Uterus (tissue), 4 donors: ENCODE data around the gene ASB1. TPM values are rescaled to one million over a fixed set of nuclear protein-coding genes. Genes with fewer than 3 reads are reported as not detected.

ENCODE experiments used
- DNase-seq, 2 donors: peaks; one replicate each; pipeline ENCODE4 v3.0.0-alpha.2; 2019 to 2020
- H3K27ac ChIP-seq, 2 donors: fragments of 200-600 bp; sonication (generic); 1 replicate in 1 of 2; 2 replicates in 1 of 2; pipeline ENCODE4 v1.5.1; 2016 to 2018
- H3K27me3 ChIP-seq, 2 donors: fragments of 200-600 bp; sonication (generic); one replicate each; pipeline ENCODE4 v1.5.1; 2018 to 2019; ENCODE audit warnings: control low read depth in 1 of 2
- H3K36me3 ChIP-seq, 2 donors: fragments of 200-600 bp; sonication (generic); one replicate each; pipeline ENCODE4 v1.5.1; 2019; ENCODE audit warnings: control low read depth in 1 of 2
- H3K4me1 ChIP-seq, 2 donors: fragments of 200-600 bp; sonication (generic); one replicate each; pipeline ENCODE4 v1.5.1; 2018 to 2019; ENCODE audit warnings: control low read depth in 1 of 2
- H3K4me3 ChIP-seq, 2 donors: fragments of 200-600 bp; sonication (generic); 1 replicate in 1 of 2; 2 replicates in 1 of 2; pipeline ENCODE4 v1.5.1; 2018 to 2019; ENCODE audit warnings: mild to moderate bottlenecking in 1 of 2
- H3K9me3 ChIP-seq, 2 donors: fragments of 200-600 bp; sonication (generic); one replicate each; pipeline ENCODE4 v1.5.1; 2019; ENCODE audit warnings: control low read depth in 1 of 2
- POLR2A ChIP-seq, 2 donors: fragments of 450-650 bp; IDR thresholded peaks; one replicate each; pipeline ENCODE4 v1.6.1; 2016; ENCODE audit warnings: antibody characterized with exemption in 2 of 2, mild to moderate bottlenecking in 1 of 2, moderate library complexity in 1 of 2
- intact Hi-C: fragments of 100-400 bp; cut with DNase I; formaldehyde crosslinking; loops from one replicate; pipeline ENCODE4 v1.15.1; 2023; ENCODE audit warnings: low total_unique reads
- total RNA-seq, 4 donors: library from RNA; depleted of rRNA in 3 of 4; stranded (reverse); fragments of >200 nt in 3 of 4; gene quantifications; one replicate each; pipeline versions ENCODE4 v1.1.0 to v1.2.4, GENCODE V29; 2014 to 2023
- TF ChIP-seq, protein P1 (sequence below), 4 experiments: fragments of 200-600 bp in 2 of 4; fragments of 450-650 bp in 2 of 4; sonication (generic) in 2 of 4; IDR thresholded peaks; one replicate each; pipeline ENCODE4 v1.5.1; 2016 to 2019; ENCODE audit warnings: antibody characterized with exemption in 4 of 4, mild to moderate bottlenecking in 2 of 4, moderate library complexity in 1 of 4
- donor health status: DM: yes; HTN: yes; CAD: no.

ASB1 gene
- total RNA-seq, 4 donors from 2014 or later, result 4.9 to 40.5 (median 18.6) TPM

DNA sequence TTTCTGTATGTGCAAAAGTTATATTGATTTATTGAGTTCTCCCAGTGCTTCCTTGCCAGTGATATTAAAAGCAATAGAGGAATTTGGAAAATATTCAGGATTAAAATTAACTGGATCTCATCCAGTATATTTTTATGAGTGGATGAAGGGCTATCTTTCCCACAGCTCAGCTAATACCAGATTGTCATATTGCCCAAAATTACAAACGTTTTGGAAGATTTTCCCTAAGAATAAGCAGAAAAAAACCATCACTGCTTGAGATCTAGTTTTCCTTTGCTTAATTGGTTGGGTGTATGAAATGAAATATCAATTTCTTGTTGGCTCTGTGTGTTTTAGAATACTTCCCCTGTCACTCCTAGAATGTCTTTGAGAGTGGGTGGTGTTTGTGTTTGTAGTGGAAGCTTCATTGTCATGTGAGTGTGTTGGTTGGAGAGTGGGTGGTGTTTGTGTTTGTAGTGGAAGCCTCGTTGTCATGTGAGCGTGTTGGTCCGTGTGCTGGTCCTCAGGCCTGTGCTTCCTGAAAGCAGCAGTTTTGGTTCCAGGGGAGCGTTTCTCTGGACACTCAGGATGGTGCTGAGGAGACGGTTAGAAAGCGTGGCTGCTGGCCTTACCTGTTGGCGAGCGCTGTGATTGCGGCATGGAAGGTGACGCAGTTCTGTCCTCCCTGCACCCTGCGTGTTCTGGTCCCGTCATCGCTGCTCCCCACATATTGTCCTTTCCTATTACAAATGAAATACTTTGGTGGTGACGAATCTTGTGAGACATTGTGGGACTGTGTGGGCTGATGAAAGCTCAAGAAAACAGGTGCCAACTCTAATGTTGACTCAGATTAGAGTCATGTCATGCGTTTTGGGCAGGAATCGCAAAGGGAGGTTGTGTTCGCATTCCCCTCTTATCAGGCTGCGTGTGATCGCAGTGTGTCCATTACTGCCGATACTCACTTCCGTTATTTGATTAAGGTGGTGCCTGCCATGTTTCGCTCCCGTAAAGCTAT is 12.4 kb downstream of the ASB1 start:
- Histone ChIP-seq H3K27me3 (no peaks in the 10 kb centered on the region), H3K27ac (peak overlapping the region; percentile 20 to 34), H3K36me3 (no peaks in the 10 kb centered on the region), H3K4me1 (no peaks in the 10 kb centered on the region), H3K9me3 (no peaks in the 10 kb centered on the region), H3K4me3 (no peak overlapping the region)
- intact Hi-C loops, result no loop called here
- peak in 1 of 2 donors; percentile 36 for DNase-seq
- no peak for TF ChIP-seq POLR2A (IDR thresholded peaks at IDR 0.05)
- TF ChIP-seq, protein P1, sequence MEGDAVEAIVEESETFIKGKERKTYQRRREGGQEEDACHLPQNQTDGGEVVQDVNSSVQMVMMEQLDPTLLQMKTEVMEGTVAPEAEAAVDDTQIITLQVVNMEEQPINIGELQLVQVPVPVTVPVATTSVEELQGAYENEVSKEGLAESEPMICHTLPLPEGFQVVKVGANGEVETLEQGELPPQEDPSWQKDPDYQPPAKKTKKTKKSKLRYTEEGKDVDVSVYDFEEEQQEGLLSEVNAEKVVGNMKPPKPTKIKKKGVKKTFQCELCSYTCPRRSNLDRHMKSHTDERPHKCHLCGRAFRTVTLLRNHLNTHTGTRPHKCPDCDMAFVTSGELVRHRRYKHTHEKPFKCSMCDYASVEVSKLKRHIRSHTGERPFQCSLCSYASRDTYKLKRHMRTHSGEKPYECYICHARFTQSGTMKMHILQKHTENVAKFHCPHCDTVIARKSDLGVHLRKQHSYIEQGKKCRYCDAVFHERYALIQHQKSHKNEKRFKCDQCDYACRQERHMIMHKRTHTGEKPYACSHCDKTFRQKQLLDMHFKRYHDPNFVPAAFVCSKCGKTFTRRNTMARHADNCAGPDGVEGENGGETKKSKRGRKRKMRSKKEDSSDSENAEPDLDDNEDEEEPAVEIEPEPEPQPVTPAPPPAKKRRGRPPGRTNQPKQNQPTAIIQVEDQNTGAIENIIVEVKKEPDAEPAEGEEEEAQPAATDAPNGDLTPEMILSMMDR (IDR thresholded peaks at IDR 0.05), result no peak

DNA sequence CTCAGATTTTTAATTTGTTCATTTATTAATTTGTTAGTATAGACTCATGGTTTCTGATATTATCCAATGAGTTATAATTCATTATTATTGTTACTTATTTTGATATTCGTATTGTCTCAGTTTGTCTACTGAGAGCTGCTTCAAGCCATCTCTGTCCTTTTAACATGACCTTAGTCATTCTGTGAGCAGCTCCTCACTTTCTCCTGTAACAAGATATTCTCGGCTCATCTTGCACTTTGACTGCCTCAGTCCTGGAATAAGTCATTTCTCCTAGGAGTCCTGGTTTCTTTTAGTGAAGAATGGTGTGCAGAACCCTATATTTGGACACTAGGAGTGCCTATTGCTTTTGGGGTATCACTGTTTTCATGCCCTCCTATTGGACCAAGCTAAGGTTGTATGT is 13.2 kb downstream of the ASB1 start:
- Histone ChIP-seq H3K4me3 (no peak overlapping the region), H3K27ac (peak overlapping the region; percentile 20 to 34), H3K36me3 (no peaks in the 10 kb centered on the region), H3K9me3 (no peaks in the 10 kb centered on the region), H3K4me1 (no peaks in the 10 kb centered on the region), H3K27me3 (no peaks in the 10 kb centered on the region)
- DNase-seq, result no peak
- intact Hi-C loops, result no loop called here
- TF ChIP-seq, protein P1 (IDR thresholded peaks at IDR 0.05), result no peak
- no peak for TF ChIP-seq POLR2A (IDR thresholded peaks at IDR 0.05)

- H3K9me3 ChIP-seq, result no peaks in the 10 kb centered on the region
- no peaks in the 10 kb centered on the region for H3K36me3 ChIP-seq
- no peaks in the 10 kb centered on the region for H3K27me3 ChIP-seq
- peak overlapping the region in 1 of 2 donors; percentile 34 for H3K27ac ChIP-seq
- no peak for DNase-seq
- no peak for TF ChIP-seq POLR2A (IDR thresholded peaks at IDR 0.05)
- TF ChIP-seq, protein P1 (IDR thresholded peaks at IDR 0.05), result no peak
- H3K4me1 ChIP-seq, result no peaks in the 10 kb centered on the region
- no peak overlapping the region for H3K4me3 ChIP-seq
- intact Hi-C loops, result no loop called here
Measured at GRCh38 chr2:238440331-238440730, 13.6 kb downstream of the ASB1 start.

GRCh38 chr2:238440767-238441166 is 14.0 kb downstream of the ASB1 start:
- intact Hi-C loops, result no loop called here
- Histone ChIP-seq H3K9me3 (no peaks in the 10 kb centered on the region), H3K27ac (no peak overlapping the region), H3K27me3 (no peaks in the 10 kb centered on the region), H3K4me3 (no peak overlapping the region), H3K4me1 (no peaks in the 10 kb centered on the region), H3K36me3 (no peaks in the 10 kb centered on the region)
- no peak for TF ChIP-seq POLR2A (IDR thresholded peaks at IDR 0.05)
- TF ChIP-seq, protein P1 (IDR thresholded peaks at IDR 0.05), result no peak
- no peak for DNase-seq
